Islet precursor cell (in vitro differentiated cells): ENCODE results near the gene OTOF.

ENCODE experiments used
- DNase-seq: peaks from one replicate; pipeline ENCODE4 v3.0.0-alpha.2; 2018

Gene OTOF

GRCh38 chr2:26495705-26496297, 17.9 kb upstream of the OTOF start:
- no peak for DNase-seq

- no peak for DNase-seq
Measured at GRCh38 chr2:26494891-26495290, 17.0 kb upstream of the OTOF start.

DNA sequence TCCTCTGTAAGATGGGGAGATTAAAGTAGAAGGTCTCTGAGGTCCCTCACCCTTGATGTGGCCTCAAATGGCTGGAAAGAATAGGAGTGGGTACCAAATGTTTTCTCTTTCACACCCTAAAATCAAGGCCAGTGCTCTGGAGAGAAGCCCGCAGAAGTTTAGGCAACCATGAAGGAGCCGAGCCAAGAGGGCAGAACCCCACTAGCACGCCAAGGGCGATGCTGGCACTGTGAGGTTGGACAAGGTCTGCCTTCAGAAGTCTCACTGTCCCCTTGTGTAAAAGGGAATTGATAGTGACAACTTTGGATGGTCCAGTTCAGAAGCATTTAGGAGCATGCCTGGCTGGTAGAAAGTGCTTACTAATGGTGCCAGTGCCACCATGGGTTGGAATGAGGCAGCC, 16.3 kb upstream of the OTOF start:
- DNase-seq: no peak

DNA sequence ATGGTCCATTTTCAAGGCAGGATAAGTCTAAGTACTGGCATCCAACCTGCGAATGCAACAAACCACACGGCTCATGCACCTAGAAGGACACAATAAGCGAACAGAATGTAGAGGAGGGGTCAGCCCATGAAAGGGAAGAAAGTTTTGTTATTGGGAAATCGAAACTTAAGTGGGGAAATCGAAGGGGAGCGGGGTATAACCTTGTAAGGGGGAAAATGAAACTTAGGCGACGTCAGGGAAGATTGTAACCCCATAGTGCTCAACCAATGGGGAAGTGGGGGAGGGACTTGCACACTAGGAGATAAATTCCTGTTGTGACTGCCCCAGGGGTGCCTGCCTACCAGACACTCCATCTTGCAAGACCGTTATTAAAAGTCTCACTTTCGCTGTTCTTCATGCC, 15.6 kb upstream of the OTOF start:
- no peak for DNase-seq

GRCh38 chr2:26492749-26493515, 15.0 kb upstream of the OTOF start:
- no peak for DNase-seq

DNA sequence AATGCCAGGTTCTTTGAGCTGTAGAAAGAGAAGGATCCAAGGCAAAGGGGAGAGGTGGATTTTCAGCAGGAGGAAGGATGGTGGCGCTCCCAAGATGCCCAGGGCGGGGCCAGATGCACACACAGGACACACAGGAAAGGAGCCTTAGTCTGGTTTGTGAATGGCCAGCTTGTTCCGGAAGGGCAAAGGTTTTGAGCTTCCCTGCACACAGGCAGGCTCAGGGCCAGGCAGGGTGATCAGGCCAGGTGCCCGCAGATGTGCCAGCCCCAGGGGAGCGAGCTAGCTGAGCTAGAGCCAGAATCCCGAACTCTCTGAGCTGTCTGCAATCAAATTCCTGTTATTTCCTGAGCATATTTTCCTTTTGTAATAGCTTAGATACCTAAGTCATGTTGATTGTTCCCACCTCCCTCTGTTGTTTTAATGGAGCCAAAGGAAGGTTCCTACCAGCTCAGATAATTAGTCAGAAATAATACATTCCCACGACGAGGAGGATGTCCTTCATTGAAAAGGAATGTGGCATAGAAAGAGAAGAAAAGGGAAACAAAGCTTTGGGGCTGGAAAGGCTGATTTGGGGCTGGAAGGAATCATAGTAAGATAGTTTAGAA, 13.7 kb upstream of the OTOF start:
- no peak for DNase-seq

DNA sequence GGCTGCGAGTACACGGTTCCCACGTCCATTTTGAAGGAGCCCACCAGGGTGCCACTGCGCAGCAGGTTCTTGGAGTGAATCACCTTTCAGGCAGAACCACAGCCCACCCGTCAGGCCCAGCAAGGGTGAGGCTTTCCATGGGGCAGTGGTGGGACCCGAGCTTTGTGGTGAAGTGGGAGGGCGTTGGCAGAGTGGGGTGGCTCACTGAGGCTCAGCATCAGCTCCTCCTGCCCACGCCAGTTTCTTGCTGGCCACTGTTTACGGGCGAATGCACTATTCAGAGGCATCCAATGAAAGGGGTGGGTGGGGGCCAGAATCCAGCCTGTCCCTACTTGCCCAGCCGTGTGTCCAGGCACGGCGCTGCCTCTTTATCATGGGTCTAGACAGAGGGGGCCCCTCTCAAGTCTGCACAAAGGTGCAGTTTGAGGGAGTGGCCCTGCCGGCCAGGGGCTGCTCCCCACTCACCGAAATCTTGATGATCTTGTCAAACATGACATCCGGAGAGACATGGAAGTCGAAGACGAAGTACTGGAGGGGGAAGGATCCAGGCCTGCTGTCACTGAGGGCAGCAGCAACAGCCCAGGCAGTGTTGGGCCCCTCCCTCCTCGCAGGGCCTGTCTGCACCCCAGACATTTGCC, 11.4 kb upstream of the OTOF start:
- no peak for DNase-seq

- DNase-seq: no peak
Measured at GRCh38 chr2:26488463-26489212, 10.7 kb upstream of the OTOF start.

DNA sequence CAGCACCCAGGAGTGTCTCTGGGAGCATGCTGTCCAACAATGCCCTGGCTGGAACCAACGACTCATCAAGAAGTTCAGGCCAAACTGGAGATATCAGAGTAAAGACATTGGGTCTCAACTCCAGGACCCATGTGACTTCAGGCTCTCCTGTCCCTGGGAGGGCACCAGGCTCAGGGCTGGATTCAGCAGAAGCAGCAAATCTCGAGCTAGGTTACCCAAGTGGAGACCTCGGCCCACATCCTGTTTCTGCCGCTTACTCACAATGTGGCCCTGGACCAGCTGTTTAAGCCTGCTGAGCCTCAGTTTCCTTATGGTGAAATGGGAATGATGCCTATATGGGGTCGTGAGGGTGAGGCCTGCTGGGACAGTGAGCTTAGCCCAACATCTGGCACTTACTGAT, 9.3 kb upstream of the OTOF start:
- DNase-seq: no peak

- no peak for DNase-seq
Measured at GRCh38 chr2:26486789-26487188, 8.9 kb upstream of the OTOF start.

DNA sequence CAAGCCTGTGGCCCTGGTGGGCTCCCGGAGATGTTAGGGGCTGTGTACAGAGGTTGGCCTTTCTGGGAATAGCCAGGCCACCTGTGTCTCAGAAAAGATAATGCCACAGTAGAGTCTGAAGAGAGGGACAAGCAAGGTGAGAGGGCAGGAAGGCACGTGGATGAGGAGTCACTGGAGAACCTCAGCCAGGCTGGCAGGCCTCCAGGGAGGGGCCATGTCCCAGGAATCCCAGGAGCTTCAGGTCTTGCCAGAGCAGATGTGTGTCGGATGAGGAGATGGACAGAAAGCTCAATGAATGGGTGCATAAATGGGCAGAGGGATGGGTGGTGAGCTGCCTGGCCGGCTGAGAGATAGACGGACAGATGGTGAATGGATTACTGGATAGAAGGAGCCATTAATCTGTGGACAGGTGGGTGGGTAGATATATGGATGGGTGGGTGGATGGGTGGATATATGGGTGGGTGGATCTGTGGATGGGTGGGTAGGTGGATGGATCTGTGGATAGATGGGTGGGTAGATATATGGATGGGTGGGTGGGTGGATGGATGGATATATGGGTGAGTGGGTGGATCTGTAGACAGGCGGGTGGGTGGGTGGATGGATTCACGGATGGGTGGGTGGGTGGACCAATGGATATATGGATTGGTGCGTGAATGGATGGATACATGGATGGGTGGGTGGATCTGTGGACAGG, 7.9 kb upstream of the OTOF start:
- DNase-seq: no peak

DNA sequence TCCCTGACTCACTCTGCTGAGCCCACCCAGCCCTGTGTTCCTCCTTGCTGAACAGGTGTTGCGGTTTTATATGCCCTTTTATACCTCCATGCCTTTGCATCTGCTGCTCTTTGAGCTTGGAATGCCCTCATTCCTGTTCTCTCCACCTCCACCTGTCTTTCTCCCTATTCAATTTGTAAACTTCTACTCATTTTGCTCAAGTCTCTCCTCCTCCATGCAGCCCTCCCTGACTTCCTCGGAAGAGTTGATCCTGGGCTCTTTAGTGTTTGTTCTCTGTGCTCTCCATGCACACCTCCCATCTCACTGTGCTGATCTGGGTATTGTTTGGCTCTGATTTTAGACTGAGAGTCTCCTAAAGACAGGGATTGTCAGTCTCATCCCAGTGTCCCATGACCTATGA, 7.2 kb upstream of the OTOF start:
- no peak for DNase-seq

DNA sequence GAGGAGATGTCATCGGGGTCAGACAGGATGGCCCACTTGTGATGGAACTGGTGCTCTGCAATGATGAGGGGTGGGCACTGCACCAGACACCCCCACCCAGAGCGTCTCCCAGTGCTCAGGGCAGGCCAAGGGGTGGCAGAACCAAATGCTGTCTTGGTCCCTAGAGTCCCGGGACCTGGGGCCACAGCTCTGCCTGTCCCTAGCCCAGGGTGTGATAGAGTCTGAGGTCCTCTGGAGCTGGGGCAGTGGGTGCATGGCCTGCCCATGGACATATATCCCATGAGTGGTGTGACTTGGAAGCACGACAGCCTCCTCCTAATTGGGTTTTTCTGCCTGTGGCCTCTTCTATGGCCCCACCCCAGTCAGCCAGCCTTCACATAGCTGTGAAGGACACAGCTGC, 6.7 kb upstream of the OTOF start:
- no peak for DNase-seq

- no peak for DNase-seq
Measured at GRCh38 chr2:26483957-26484565, 6.1 kb upstream of the OTOF start.

DNA sequence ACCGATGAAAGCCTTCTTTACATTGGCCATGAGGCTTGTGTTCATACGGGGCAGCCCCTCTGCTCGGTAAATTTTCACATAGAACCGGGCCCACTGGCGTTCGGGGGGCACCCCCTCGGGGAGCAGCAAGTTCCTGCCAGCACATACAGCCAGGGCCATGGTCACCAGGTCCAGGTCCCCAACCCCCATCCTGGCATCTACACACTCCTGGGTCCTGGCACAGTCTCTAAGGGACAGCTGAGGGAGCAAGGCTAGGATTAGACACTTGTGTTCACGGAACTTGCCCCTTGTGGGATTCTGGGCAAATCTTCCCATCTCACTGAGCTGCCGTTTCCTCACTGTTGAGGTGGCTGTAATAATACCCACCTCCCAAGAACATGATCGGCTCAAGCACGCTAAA, 5.6 kb upstream of the OTOF start:
- no peak for DNase-seq

GRCh38 chr2:26483027-26483326, 5.1 kb upstream of the OTOF start:
- no peak for DNase-seq

DNA sequence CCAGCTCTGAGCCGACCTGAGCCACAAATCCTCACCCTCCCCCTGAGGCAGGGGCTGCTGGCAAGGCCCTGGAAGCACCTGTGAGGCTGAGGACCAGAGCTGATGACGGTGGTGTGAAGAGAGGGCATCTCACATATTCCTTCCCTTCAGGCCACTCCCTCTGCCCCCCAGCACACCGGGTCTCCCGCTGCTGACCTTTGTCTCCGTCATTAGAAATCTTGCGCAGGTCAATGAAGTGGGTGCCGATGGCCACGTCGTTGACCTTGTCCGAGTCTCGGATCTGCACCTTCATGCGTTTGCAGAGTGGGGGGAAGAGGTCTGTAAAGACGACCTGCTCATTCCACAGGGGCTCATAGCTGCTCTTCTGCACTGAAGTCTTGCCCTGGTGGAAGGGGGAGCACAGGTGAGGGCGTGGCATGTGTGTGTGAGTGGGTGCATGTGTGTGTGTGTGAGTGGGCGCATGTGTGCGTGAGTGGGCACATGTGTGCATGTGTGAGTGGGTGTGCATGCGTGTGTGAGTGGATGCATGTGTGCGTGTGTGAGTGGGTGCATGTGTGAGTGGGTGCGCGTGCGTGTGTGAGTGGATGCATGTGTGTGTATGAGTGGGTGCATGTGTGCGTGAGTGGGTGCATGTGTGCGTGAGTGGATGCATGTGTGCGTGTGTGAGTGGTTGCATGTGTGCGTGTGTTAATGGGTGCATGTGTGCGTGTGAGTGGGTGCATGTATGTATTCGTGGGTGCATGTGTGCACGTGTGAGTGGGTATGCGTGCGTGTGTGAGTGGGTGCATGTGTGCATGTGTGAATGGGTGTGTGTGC, 4.5 kb upstream of the OTOF start:
- no peak for DNase-seq

DNA sequence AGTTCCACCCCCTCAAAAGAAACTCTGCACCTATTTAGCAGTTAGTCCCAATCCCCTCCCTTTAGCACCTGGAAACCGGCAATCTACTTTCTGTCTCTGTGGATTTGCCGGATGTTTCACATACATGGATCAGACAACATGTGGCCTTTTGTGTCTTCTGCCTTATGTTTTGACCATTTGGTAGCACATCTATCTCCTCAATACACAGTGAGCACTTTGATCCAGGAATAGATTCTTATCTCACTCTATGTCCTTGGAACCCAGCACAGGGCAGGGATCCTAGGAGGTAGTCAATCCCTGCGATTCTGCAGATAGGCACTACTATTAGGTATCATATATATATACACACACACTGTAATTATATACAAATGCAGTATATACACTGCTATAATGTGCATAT, 3.8 kb upstream of the OTOF start:
- no peak for DNase-seq

GRCh38 chr2:26480566-26481423, 2.9 kb upstream of the OTOF start:
- no peak for DNase-seq

DNA sequence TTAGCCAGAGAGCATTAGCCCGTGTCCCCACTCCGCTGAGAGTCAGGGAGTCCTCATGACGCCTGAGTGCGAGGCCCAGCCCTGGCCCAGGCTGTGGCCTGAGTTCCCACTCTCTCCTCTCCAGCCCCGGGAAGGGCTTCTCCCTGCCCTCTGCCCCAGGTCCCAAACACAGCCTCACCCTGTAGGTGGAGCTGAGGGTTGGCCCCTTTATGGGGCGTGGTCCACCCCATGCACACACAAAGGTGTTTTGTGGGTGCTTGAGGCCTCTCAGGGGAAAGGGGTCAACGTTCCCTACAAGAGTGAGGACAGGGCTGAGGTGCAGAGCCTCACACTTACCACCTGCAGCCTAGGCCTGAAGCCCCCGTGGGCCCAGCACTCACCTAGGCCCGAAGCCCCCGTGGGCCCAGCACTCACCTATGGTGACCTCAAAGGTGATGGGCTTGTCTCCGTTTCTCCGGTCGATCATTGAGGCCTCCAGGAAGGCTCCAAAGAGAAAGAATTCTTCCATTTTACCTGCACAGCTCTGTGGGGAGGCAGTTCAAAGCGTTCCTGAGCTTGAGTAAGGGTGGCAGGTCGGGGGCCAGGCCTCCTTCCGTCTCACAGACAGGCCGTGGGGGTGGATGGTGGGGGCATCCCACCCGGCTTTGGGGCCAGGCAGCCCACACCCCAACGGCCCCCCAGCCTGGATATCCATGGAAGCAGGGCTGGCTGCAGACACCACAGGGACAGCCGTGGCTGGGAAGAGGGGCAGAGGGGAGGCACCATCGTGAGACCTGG, 2.1 kb upstream of the OTOF start:
- DNase-seq: no peak
